ENCODE results near the gene LRRC8A.

GRCh38 chr9:128906741-128907140 is 24.8 kb downstream of the LRRC8A start:
- TF ChIP-seq PRPF4 (IDR thresholded peaks at IDR 0.05; ENCODE audit: low read depth, low read length, poor library complexity, severe bottlenecking) (no peak), GMEB2 (CRISPR knock-in tag; IDR thresholded peaks at IDR 0.05; ENCODE audit: low read depth) (no peak), REST (IDR thresholded peaks at IDR 0.05; ENCODE audit: borderline replicate concordance in 1 of 2, low read depth in 1 of 2, low read length in 2 of 2) (no peak), MAFF (IDR thresholded peaks at IDR 0.05; ENCODE audit: low read depth, low read length) (no peak), TMF1 (CRISPR knock-in tag; IDR thresholded peaks at IDR 0.05; ENCODE audit: low read depth) (no peak)
